Epithelial cell of proximal tubule (primary cell): ENCODE measurements around the gene TMPRSS5. TPM values are rescaled to one million over a fixed set of nuclear protein-coding genes. Genes with fewer than 3 reads are reported as not detected.
"Not testable (repeated sequence)": the region's sequence is repeated elsewhere in the genome, so short reads cannot be mapped to it uniquely, and the experiment has no call there.

Experiments
- DNase-seq: peaks from one replicate; pipeline ENCODE4 v3.0.0-alpha.2; 2011; ENCODE audit warnings: low read depth
- H3K4me3 ChIP-seq: 2 replicates; pipeline ENCODE4 v1.5.1; 2011; ENCODE audit warnings: low read depth, mild to moderate bottlenecking, low read length
- CTCF ChIP-seq: conservative IDR thresholded peaks from 2 replicates; pipeline ENCODE4 v1.5.1; 2012; ENCODE audit warnings: low read depth, mild to moderate bottlenecking, low read length
- total RNA-seq: library from RNA; depleted of rRNA; stranded (reverse); fragments of >200 nt; gene quantifications from 2 replicates; pipeline ENCODE4 v1.2.3, GENCODE V29; 2015

Gene TMPRSS5
- total RNA-seq, 1 donor from 2014 or later: 0.63 TPM

GRCh38 chr11:113677685-113678084 is 28.4 kb downstream of the TMPRSS5 start:
- no peak for TF ChIP-seq CTCF
- DNase-seq: no peak

GRCh38 chr11:113675565-113675964 is 30.5 kb downstream of the TMPRSS5 start:
- H3K4me3 ChIP-seq: no peak overlapping the region
- no peak for DNase-seq

More at GRCh38 chr11:113677685-113678084, 28.4 kb downstream of the TMPRSS5 start:
- no peak overlapping the region for H3K4me3 ChIP-seq

GRCh38 chr11:113675003-113675561 is 31.0 kb downstream of the TMPRSS5 start:
- peak; percentile 23 for DNase-seq
- no peak overlapping the region for H3K4me3 ChIP-seq
- no peak for TF ChIP-seq CTCF

More at GRCh38 chr11:113675565-113675964, 30.5 kb downstream of the TMPRSS5 start:
- TF ChIP-seq CTCF: no peak

- H3K4me3 ChIP-seq: no peak overlapping the region
- TF ChIP-seq CTCF: no peak
- no peak for DNase-seq
Observed at GRCh38 chr11:113674397-113674685, 31.8 kb downstream of the TMPRSS5 start.

GRCh38 chr11:113673550-113674396 is 32.3 kb downstream of the TMPRSS5 start:
- no peak for DNase-seq
- TF ChIP-seq CTCF: no peak
- no peak overlapping the region for H3K4me3 ChIP-seq

- not testable (repeated sequence) for DNase-seq
Observed at GRCh38 chr11:113671914-113672313, 34.2 kb downstream of the TMPRSS5 start.

GRCh38 chr11:113670831-113671215 is 35.3 kb downstream of the TMPRSS5 start:
- TF ChIP-seq CTCF: no peak
- no peak for DNase-seq

More at GRCh38 chr11:113671914-113672313, 34.2 kb downstream of the TMPRSS5 start:
- not testable (repeated sequence) for H3K4me3 ChIP-seq

More at GRCh38 chr11:113670831-113671215, 35.3 kb downstream of the TMPRSS5 start:
- no peak overlapping the region for H3K4me3 ChIP-seq
